HepG2 (cell line): ENCODE data around the gene TADA3. TPM values are rescaled to one million over a fixed set of nuclear protein-coding genes. Genes with fewer than 3 reads are reported as not detected.

Experiments used
- ATM ChIP-seq: fragments of 450-650 bp; IDR thresholded peaks from 2 replicates; pipeline ENCODE4 v1.7.1; 2017; ENCODE audit warnings: mild to moderate bottlenecking, borderline replicate concordance
- ATRX ChIP-seq: sonication (generic); formaldehyde crosslinking; IDR thresholded peaks from 2 replicates; pipeline ENCODE4 v1.4.0; 2020; ENCODE audit warnings: missing genetic modification reagents, borderline replicate concordance
- ESRRA ChIP-seq: sonication (generic); formaldehyde crosslinking; IDR thresholded peaks from 2 replicates; pipeline ENCODE4 v1.5.1; 2020; ENCODE audit warnings: mild to moderate bottlenecking, low read depth, missing genetic modification reagents
- FOXA1 ChIP-seq, 2 experiments: fragments of 450-650 bp in 1 of 2; sonication (generic) in 1 of 2; formaldehyde crosslinking in 1 of 2; IDR thresholded peaks; 2 replicates each; pipeline versions ENCODE4 v1.4.0 to v1.6.1; 2016 to 2020; ENCODE audit warnings: missing genetic modification reagents in 1 of 2
- GMEB2 ChIP-seq: IDR thresholded peaks from 2 replicates; pipeline ENCODE4 v1.6.1; 2016; ENCODE audit warnings: missing biosample characterization, missing genetic modification reagents, low read depth
- HNRNPLL ChIP-seq: fragments of 200-400 bp; formaldehyde crosslinking; IDR thresholded peaks from 2 replicates; pipeline ENCODE4 v1.6.1; 2017; ENCODE audit warnings: mild to moderate bottlenecking, low read depth, low read length; ENCODE audit not compliant: poor library complexity, severe bottlenecking
- MLLT10 ChIP-seq: sonication (generic); formaldehyde crosslinking; IDR thresholded peaks from 2 replicates; pipeline ENCODE4 v1.4.0; 2020; ENCODE audit warnings: missing genetic modification reagents
- NFYC ChIP-seq: IDR thresholded peaks from 2 replicates; pipeline ENCODE4 v1.6.1; 2016; ENCODE audit warnings: missing genetic modification reagents, missing compliant biosample characterization
- PCBP1 ChIP-seq: fragments of 200-400 bp; formaldehyde crosslinking; IDR thresholded peaks from 2 replicates; pipeline ENCODE4 v1.6.1; 2017; ENCODE audit warnings: mild to moderate bottlenecking, low read depth, low read length, borderline replicate concordance
- RFX5 ChIP-seq: IDR thresholded peaks from 2 replicates; pipeline ENCODE4 v1.6.1; 2011; ENCODE audit warnings: low read depth, low read length, improper control_type of control experiment
- TRIM22 ChIP-seq: fragments of 450-650 bp; IDR thresholded peaks from 2 replicates; pipeline ENCODE4 v1.6.1; 2017
- ZNF772 ChIP-seq: sonication (generic); formaldehyde crosslinking; IDR thresholded peaks from 2 replicates; pipeline ENCODE4 v1.5.0; 2020; ENCODE audit warnings: mild to moderate bottlenecking, missing genetic modification reagents
- polyA plus RNA-seq, 8 experiments: library from polyadenylated mRNA; depleted of rRNA in 3 of 8; stranded (reverse) in 7 of 8; unstranded in 1 of 8; fragments of >200 nt; fragmentation: Illumina TruSeq in 4 of 8; extraction: Trizol in 4 of 8; gene quantifications; 2 replicates each; pipeline versions ENCODE4 v1.2.1 to v1.2.3, GENCODE V29; 2011 to 2016; ENCODE audit warnings: low read depth in 4 of 8, missing spikeins in 1 of 8, mixed read lengths in 1 of 8; ENCODE audit not compliant: insufficient read depth in 1 of 8
- total RNA-seq, 5 experiments: library from RNA; depleted of rRNA; stranded (reverse); fragments of >200 nt; fragmentation: Illumina TruSeq; extraction: Trizol; gene quantifications; 2 replicates each; pipeline ENCODE4 v1.2.3, GENCODE V29; 2016; ENCODE audit warnings: low read depth in 1 of 5
- TF ChIP-seq, protein P1 (sequence below): sonication (generic); formaldehyde crosslinking; IDR thresholded peaks from 2 replicates; pipeline ENCODE4 v1.4.0; 2020; ENCODE audit warnings: missing genetic modification reagents, borderline replicate concordance
- TF ChIP-seq, protein P2 (sequence below): sonication (generic); formaldehyde crosslinking; IDR thresholded peaks from 2 replicates; pipeline ENCODE4 v1.8.0; 2022; ENCODE audit warnings: missing genetic modification reagents, mild to moderate bottlenecking, borderline replicate concordance
- TF ChIP-seq, protein P3 (sequence below): sonication (generic); formaldehyde crosslinking; IDR thresholded peaks from 2 replicates; pipeline ENCODE4 v1.5.0; 2020; ENCODE audit warnings: missing genetic modification reagents
- TF ChIP-seq, protein P4 (sequence below): IDR thresholded peaks from 2 replicates; pipeline ENCODE4 v1.6.1; 2016; ENCODE audit warnings: low read depth, control low read depth
- TF ChIP-seq, protein P5 (sequence below): sonication (generic); formaldehyde crosslinking; IDR thresholded peaks from 2 replicates; pipeline ENCODE4 v1.8.0; 2022; ENCODE audit warnings: missing genetic modification reagents, low read depth, mild to moderate bottlenecking, borderline replicate concordance

TADA3 gene
- total and polyA plus RNA-seq, 2 of the 13 experiments (the other 11 are each of a cell fraction or from before 2014, with no cell fraction given), result 32.1 to 37.1 TPM

DNA sequence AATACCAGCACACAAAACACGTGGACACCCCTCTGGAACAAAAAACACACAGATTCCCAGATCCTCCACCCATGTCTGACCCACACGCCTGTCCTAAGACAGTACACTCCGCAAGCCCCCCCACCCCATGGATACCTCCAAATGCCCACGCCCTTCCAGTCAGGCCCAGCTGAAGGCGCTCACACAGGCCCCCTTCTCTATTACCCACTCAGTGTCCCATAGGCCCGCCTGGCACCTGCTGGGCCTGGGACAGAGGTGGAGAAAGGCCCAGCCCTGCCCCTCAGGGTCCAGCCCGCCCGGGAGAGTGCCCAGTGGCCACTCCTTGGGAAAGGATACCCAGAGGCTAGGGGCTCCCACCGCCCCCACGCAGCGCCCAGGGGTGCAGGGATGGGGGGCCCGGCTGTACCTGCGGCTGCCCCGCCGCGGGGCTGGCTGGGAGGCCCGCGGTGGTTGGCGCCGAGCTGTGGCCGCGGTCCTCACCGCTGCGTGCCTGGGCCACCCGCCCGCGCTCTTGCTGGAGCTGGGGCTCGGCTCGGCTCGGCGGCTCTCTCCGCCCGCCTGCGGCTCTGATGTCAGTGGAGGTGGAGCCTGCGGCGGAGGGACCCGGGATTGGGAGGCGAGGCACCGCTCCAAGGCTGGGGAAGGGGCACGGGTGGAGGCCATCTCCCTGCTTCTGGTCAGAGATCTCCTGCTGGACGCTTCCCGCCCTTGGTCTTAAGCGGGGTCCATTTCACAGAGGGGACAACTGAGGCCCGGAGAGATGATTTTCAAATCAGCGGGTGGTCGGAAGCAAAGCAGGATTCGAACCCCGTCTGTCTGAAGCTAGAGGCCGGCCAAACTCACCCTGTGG, 22.6 kb downstream of the TADA3 start, which contains the start of gene CAMK1 (continued):
- TF ChIP-seq, protein P1, sequence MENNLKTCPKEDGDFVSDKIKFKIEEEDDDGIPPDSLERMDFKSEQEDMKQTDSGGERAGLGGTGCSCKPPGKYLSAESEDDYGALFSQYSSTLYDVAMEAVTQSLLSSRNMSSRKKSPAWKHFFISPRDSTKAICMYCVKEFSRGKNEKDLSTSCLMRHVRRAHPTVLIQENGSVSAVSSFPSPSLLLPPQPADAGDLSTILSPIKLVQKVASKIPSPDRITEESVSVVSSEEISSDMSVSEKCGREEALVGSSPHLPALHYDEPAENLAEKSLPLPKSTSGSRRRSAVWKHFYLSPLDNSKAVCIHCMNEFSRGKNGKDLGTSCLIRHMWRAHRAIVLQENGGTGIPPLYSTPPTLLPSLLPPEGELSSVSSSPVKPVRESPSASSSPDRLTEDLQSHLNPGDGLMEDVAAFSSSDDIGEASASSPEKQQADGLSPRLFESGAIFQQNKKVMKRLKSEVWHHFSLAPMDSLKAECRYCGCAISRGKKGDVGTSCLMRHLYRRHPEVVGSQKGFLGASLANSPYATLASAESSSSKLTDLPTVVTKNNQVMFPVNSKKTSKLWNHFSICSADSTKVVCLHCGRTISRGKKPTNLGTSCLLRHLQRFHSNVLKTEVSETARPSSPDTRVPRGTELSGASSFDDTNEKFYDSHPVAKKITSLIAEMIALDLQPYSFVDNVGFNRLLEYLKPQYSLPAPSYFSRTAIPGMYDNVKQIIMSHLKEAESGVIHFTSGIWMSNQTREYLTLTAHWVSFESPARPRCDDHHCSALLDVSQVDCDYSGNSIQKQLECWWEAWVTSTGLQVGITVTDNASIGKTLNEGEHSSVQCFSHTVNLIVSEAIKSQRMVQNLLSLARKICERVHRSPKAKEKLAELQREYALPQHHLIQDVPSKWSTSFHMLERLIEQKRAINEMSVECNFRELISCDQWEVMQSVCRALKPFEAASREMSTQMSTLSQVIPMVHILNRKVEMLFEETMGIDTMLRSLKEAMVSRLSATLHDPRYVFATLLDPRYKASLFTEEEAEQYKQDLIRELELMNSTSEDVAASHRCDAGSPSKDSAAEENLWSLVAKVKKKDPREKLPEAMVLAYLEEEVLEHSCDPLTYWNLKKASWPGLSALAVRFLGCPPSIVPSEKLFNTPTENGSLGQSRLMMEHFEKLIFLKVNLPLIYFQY, result 0 out of 2 replicates have a peak, but pooled peaks have one; percentile 32
- TF ChIP-seq ATRX (CRISPR knock-in tag) (no peak), ATM (no peak), ESRRA (CRISPR knock-in tag) (peak; percentile 10; the same call in 1 of the 2 replicates), PCBP1 (no peak), NFYC (no peak), ZNF772 (CRISPR knock-in tag) (no peak), MLLT10 (CRISPR knock-in tag) (no peak), TRIM22 (no peak), FOXA1 (IDR thresholded peaks at IDR 0.05) (no peak), FOXA1 (CRISPR knock-in tag; IDR thresholded peaks at IDR 0.05) (no peak), HNRNPLL (peak; percentile 62), GMEB2 (no peak), RFX5 (no peak)
- TF ChIP-seq, protein P2, sequence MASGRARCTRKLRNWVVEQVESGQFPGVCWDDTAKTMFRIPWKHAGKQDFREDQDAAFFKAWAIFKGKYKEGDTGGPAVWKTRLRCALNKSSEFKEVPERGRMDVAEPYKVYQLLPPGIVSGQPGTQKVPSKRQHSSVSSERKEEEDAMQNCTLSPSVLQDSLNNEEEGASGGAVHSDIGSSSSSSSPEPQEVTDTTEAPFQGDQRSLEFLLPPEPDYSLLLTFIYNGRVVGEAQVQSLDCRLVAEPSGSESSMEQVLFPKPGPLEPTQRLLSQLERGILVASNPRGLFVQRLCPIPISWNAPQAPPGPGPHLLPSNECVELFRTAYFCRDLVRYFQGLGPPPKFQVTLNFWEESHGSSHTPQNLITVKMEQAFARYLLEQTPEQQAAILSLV (CRISPR knock-in tag), result peak; percentile 35; the same call in 1 of the 2 replicates
- TF ChIP-seq, protein P3, sequence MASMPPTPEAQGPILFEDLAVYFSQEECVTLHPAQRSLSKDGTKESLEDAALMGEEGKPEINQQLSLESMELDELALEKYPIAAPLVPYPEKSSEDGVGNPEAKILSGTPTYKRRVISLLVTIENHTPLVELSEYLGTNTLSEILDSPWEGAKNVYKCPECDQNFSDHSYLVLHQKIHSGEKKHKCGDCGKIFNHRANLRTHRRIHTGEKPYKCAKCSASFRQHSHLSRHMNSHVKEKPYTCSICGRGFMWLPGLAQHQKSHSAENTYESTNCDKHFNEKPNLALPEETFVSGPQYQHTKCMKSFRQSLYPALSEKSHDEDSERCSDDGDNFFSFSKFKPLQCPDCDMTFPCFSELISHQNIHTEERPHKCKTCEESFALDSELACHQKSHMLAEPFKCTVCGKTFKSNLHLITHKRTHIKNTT (CRISPR knock-in tag), result no peak
- TF ChIP-seq, protein P4, sequence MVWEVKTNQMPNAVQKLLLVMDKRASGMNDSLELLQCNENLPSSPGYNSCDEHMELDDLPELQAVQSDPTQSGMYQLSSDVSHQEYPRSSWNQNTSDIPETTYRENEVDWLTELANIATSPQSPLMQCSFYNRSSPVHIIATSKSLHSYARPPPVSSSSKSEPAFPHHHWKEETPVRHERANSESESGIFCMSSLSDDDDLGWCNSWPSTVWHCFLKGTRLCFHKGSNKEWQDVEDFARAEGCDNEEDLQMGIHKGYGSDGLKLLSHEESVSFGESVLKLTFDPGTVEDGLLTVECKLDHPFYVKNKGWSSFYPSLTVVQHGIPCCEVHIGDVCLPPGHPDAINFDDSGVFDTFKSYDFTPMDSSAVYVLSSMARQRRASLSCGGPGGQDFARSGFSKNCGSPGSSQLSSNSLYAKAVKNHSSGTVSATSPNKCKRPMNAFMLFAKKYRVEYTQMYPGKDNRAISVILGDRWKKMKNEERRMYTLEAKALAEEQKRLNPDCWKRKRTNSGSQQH (CRISPR knock-in tag), result no peak
- TF ChIP-seq, protein P5, sequence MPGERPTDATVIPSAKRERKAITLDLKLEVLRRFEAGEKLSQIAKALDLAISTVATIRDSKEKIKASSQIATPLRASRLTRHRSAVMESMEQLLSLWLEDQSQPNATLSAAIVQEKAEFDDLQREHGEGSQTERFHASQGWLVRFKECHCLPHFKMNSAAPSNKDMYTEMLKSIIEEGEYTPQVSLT (CRISPR knock-in tag), result no peak
